Fibroblast of lung (primary cell): ENCODE data around the gene TTC1. TPM values are rescaled to one million over a fixed set of nuclear protein-coding genes. Genes with fewer than 3 reads are reported as not detected.

Experiments
- DNase-seq, 2 donors: peaks; one replicate each; pipeline versions ENCODE4 v3.0.0 to v3.0.0-alpha.2; 2010; ENCODE audit warnings: low read depth in 2 of 2
- H2AFZ ChIP-seq: 2 replicates; pipeline ENCODE4 v1.5.1; 2012; ENCODE audit warnings: low read length, control low read depth, inconsistent platforms
- H3K27ac ChIP-seq: 2 replicates; pipeline ENCODE4 v1.5.1; 2011; ENCODE audit warnings: low read length, control low read depth; ENCODE audit not compliant: insufficient read depth
- H3K27me3 ChIP-seq: 2 replicates; pipeline ENCODE4 v1.5.1; 2011; ENCODE audit warnings: mild to moderate bottlenecking, low read length; ENCODE audit not compliant: control insufficient read depth, insufficient read depth
- H3K36me3 ChIP-seq: 2 replicates; pipeline ENCODE4 v1.5.1; 2011; ENCODE audit warnings: low read length; ENCODE audit not compliant: control insufficient read depth, insufficient read depth
- H3K4me1 ChIP-seq: 2 replicates; pipeline ENCODE4 v1.5.1; 2011; ENCODE audit warnings: low read length; ENCODE audit not compliant: control insufficient read depth, insufficient read depth; ENCODE audit errors: extremely low read depth
- H3K4me2 ChIP-seq: 2 replicates; pipeline ENCODE4 v1.5.1; 2011; ENCODE audit warnings: low read length, control low read depth; ENCODE audit not compliant: insufficient read depth; ENCODE audit errors: extremely low read depth
- H3K4me3 ChIP-seq, 4 experiments: fragments of 200-600 bp in 1 of 4; sonication (generic) in 1 of 4; replicated peaks in 1 of 4; 2 replicates each; pipeline ENCODE4 v1.5.1; 2011 to 2016; ENCODE audit warnings: low read length in 4 of 4, low read depth in 3 of 4, mild to moderate bottlenecking in 3 of 4, control low read depth in 2 of 4, inconsistent platforms in 1 of 4, mixed read lengths in 1 of 4; ENCODE audit not compliant: insufficient read depth in 1 of 4; ENCODE audit errors: control extremely low read depth in 1 of 4
- H3K79me2 ChIP-seq: 2 replicates; pipeline ENCODE4 v1.5.1; 2012; ENCODE audit warnings: mild to moderate bottlenecking, low read length, inconsistent platforms; ENCODE audit not compliant: control insufficient read depth, insufficient read depth
- H3K9ac ChIP-seq: 2 replicates; pipeline ENCODE4 v1.5.1; 2011; ENCODE audit warnings: mild to moderate bottlenecking, low read length, control low read depth; ENCODE audit not compliant: insufficient read depth
- H3K9me3 ChIP-seq: 2 replicates; pipeline ENCODE4 v1.5.1; 2012; ENCODE audit warnings: low read depth, low read length; ENCODE audit not compliant: control insufficient read depth, insufficient read depth
- H4K20me1 ChIP-seq: 2 replicates; pipeline ENCODE4 v1.5.1; 2011; ENCODE audit warnings: low read length; ENCODE audit not compliant: control insufficient read depth, insufficient read depth; ENCODE audit errors: extremely low read depth
- CTCF ChIP-seq, 2 donors: IDR thresholded peaks in 1 of 2; conservative IDR thresholded peaks in 1 of 2; 1 replicate in 1 of 2; 2 replicates in 1 of 2; pipeline ENCODE4 v1.5.1; 2011 to 2012; ENCODE audit warnings: low read length in 2 of 2, control low read depth in 1 of 2, inconsistent platforms in 1 of 2, low read depth in 1 of 2, mild to moderate bottlenecking in 1 of 2
- EZH2 ChIP-seq: IDR thresholded peaks from 2 replicates; pipeline ENCODE4 v1.5.1; 2012; ENCODE audit warnings: low read length, control low read depth, mild to moderate bottlenecking; ENCODE audit errors: missing control alignments
- polyA plus RNA-seq, 2 donors: library from polyadenylated mRNA; depleted of rRNA in 1 of 2; stranded (reverse) in 1 of 2; unstranded in 1 of 2; fragments of >200 nt; gene quantifications; 2 replicates each; pipeline ENCODE4 v1.2.1, GENCODE V29; 2011 to 2012; ENCODE audit warnings: missing spikeins in 1 of 2
- total RNA-seq: library from RNA; depleted of rRNA; stranded (reverse); fragments of >200 nt; gene quantifications from 2 replicates; pipeline ENCODE4 v1.2.1, GENCODE V29; 2014

Gene TTC1
- total and polyA plus RNA-seq, 2 donors (not counting 1 experiment from before 2014, with no cell fraction given): 41.6 to 63.7 TPM

- no peak overlapping the region for H2AFZ ChIP-seq
- DNase-seq: no peak
- H3K4me3 ChIP-seq: no peak overlapping the region
- no peaks in the 10 kb centered on the region for H3K9me3 ChIP-seq
- H3K4me2 ChIP-seq: no peak overlapping the region
- TF ChIP-seq CTCF (conservative IDR thresholded peaks at IDR 0.05 in 1 of 2, IDR thresholded peaks at IDR 0.05 in 1 of 2; ENCODE audit: low read depth in 1 of 2, low read length in 2 of 2) (no peak), EZH2 (no peak)
- no peaks in the 10 kb centered on the region for H4K20me1 ChIP-seq
- H3K27ac ChIP-seq: no peak overlapping the region
- H3K36me3 ChIP-seq: no peaks in the 10 kb centered on the region
- no peaks in the 10 kb centered on the region for H3K4me1 ChIP-seq
- no peaks in the 10 kb centered on the region for H3K27me3 ChIP-seq
- no peak overlapping the region for H3K9ac ChIP-seq
- H3K79me2 ChIP-seq: no peaks in the 10 kb centered on the region
Observed at GRCh38 chr5:160071916-160072315, 63.0 kb downstream of the TTC1 start.

GRCh38 chr5:160075073-160075472 lies 66.1 kb downstream of the TTC1 start:
- H3K27ac ChIP-seq: no peak overlapping the region
- H3K9me3 ChIP-seq: no peaks in the 10 kb centered on the region
- H4K20me1 ChIP-seq: no peaks in the 10 kb centered on the region
- no peaks in the 10 kb centered on the region for H3K27me3 ChIP-seq
- peak in 1 of 2 donors; percentile 54 for DNase-seq
- H3K9ac ChIP-seq: no peak overlapping the region
- H3K4me2 ChIP-seq: no peak overlapping the region
- H2AFZ ChIP-seq: no peak overlapping the region
- no peak overlapping the region for H3K4me3 ChIP-seq
- H3K36me3 ChIP-seq: peaks cover 2% of the 10 kb centered on the region
- no peaks in the 10 kb centered on the region for H3K4me1 ChIP-seq
- TF ChIP-seq CTCF (conservative IDR thresholded peaks at IDR 0.05 in 1 of 2, IDR thresholded peaks at IDR 0.05 in 1 of 2; ENCODE audit: low read depth in 1 of 2, low read length in 2 of 2): no peak
- TF ChIP-seq EZH2: no peak
- H3K79me2 ChIP-seq: no peaks in the 10 kb centered on the region

GRCh38 chr5:160076997-160077396 lies 68.1 kb downstream of the TTC1 start:
- H3K27ac ChIP-seq: no peak overlapping the region
- no peaks in the 10 kb centered on the region for H3K27me3 ChIP-seq
- H3K79me2 ChIP-seq: no peaks in the 10 kb centered on the region
- H3K9me3 ChIP-seq: no peaks in the 10 kb centered on the region
- H3K36me3 ChIP-seq: peaks cover 2% of the 10 kb centered on the region
- H2AFZ ChIP-seq: no peak overlapping the region
- TF ChIP-seq EZH2 (no peak), CTCF (conservative IDR thresholded peaks at IDR 0.05 in 1 of 2, IDR thresholded peaks at IDR 0.05 in 1 of 2; ENCODE audit: low read depth in 1 of 2, low read length in 2 of 2) (no peak)
- H3K4me3 ChIP-seq: no peak overlapping the region
- no peak overlapping the region for H3K4me2 ChIP-seq
- no peak overlapping the region for H3K9ac ChIP-seq
- no peak for DNase-seq
- H4K20me1 ChIP-seq: no peaks in the 10 kb centered on the region
- H3K4me1 ChIP-seq: no peaks in the 10 kb centered on the region
